Upper lobe of left lung (tissue), 6 donors: ENCODE results near the gene CUBN. TPM values are rescaled to one million over a fixed set of nuclear protein-coding genes. Genes with fewer than 3 reads are reported as not detected.

Source experiments
- ATAC-seq, 2 donors: fragments of 200-7000 bp; cut with Tn5 transposase; one replicate each; pipeline ENCODE4 v1.9.1; 2022; ENCODE audit warnings: mild to moderate bottlenecking in 2 of 2, moderate library complexity in 2 of 2; ENCODE audit not compliant: low FRiP score in 2 of 2
- DNase-seq, 2 donors: peaks; one replicate each; pipeline ENCODE4 v3.0.0-alpha.2; 2019 to 2020
- H3K27ac ChIP-seq, 4 donors: fragments of 200-600 bp; sonication (generic); one replicate each; pipeline ENCODE4 v1.5.1; 2016 to 2019
- H3K27me3 ChIP-seq, 4 donors: fragments of 200-600 bp; sonication (generic); one replicate each; pipeline ENCODE4 v1.5.1; 2017 to 2019
- H3K36me3 ChIP-seq, 4 donors: fragments of 200-600 bp; sonication (generic); one replicate each; pipeline ENCODE4 v1.5.1; 2016 to 2019
- H3K4me1 ChIP-seq, 4 donors: fragments of 200-600 bp; sonication (generic); one replicate each; pipeline ENCODE4 v1.5.1; 2018 to 2019
- H3K4me3 ChIP-seq, 4 donors: fragments of 200-600 bp; sonication (generic); one replicate each; pipeline ENCODE4 v1.5.1; 2017 to 2019; ENCODE audit warnings: mild to moderate bottlenecking in 2 of 4, moderate library complexity in 1 of 4
- H3K9me3 ChIP-seq, 4 donors: fragments of 200-600 bp; sonication (generic); one replicate each; pipeline ENCODE4 v1.5.1; 2018 to 2019
- EP300 ChIP-seq, 4 donors: sonication (generic); formaldehyde crosslinking; IDR thresholded peaks; one replicate each; pipeline ENCODE4 v1.5.1; 2017; ENCODE audit warnings: antibody characterized with exemption in 4 of 4, control low read depth in 2 of 4
- POLR2A ChIP-seq, 4 donors: fragments of 450-650 bp; IDR thresholded peaks; one replicate each; pipeline ENCODE4 v1.5.1; 2016 to 2017; ENCODE audit warnings: antibody characterized with exemption in 4 of 4, mild to moderate bottlenecking in 2 of 4
- POLR2AphosphoS5 ChIP-seq, 2 donors: sonication (generic); formaldehyde crosslinking; IDR thresholded peaks; one replicate each; pipeline ENCODE4 v1.5.1; 2017; ENCODE audit warnings: antibody characterized with exemption in 2 of 2
- WGBS, 2 donors: methylation state at CpG; one replicate each; pipeline ENCODE4 v1.1.5; 2017 to 2018; 5-methylcytosine and 5-hydroxymethylcytosine counted together
- total RNA-seq, 6 donors: library from RNA; depleted of rRNA in 4 of 6; stranded (reverse); fragments of >200 nt in 4 of 6; gene quantifications; one replicate each; pipeline versions ENCODE4 v1.1.0 to v1.2.1, GENCODE V29; 2016 to 2021
- TF ChIP-seq, protein P1 (sequence below), 6 experiments: fragments of 450-650 bp in 4 of 6; fragments of 200-600 bp in 2 of 6; sonication (generic) in 2 of 6; IDR thresholded peaks; one replicate each; pipeline ENCODE4 v1.5.1; 2016 to 2019; ENCODE audit warnings: antibody characterized with exemption in 6 of 6
- donor health status: DM: no; HTN: no; CAD: no; lungs with moderate emphysema.
- donor health status: DM: no; HTN: yes; CAD: no; lungs with severe emphysema.

CUBN gene
- total RNA-seq, 6 donors from 2014 or later = 1.0 to 9.4 (median 5.3) TPM

DNA sequence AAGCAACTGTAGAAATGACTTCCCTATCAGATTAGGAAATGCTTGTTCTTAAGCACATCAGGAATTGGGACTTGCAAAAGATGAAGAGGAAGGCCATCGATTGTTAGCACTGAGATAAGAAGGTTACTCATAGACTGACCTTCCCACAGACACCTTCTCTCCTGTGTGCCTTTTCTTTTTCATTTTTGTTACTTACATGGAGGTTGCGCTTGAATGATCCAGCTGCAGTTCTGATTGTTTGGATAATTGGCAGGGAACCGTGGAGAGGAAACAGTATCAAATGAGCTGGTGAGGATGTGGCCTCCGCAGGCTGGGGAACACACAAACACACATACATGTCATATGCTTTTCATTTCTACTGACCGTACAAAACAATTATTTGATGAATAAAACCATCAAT lies 177.5 kb downstream of the CUBN start:
- Histone ChIP-seq H3K36me3 (no peaks in the 10 kb centered on the region), H3K4me1 (peaks cover 0 to 9% (median 6%) of the 10 kb centered on the region in 4 donors), H3K27ac (peak overlapping the region in 1 of 4 donors; percentile 39), H3K4me3 (no peak overlapping the region), H3K9me3 (no peaks in the 10 kb centered on the region), H3K27me3 (no peaks in the 10 kb centered on the region)
- WGBS, 2 donors = 41 to 60% methylated on average over 5 of the region's 5 CpGs
- DNase-seq (no peak), ATAC-seq (no peak)
- TF ChIP-seq EP300 (IDR thresholded peaks at IDR 0.05) (no peak), POLR2AphosphoS5 (IDR thresholded peaks at IDR 0.05) (no peak), POLR2A (IDR thresholded peaks at IDR 0.05) (no peak)
- TF ChIP-seq, protein P1, sequence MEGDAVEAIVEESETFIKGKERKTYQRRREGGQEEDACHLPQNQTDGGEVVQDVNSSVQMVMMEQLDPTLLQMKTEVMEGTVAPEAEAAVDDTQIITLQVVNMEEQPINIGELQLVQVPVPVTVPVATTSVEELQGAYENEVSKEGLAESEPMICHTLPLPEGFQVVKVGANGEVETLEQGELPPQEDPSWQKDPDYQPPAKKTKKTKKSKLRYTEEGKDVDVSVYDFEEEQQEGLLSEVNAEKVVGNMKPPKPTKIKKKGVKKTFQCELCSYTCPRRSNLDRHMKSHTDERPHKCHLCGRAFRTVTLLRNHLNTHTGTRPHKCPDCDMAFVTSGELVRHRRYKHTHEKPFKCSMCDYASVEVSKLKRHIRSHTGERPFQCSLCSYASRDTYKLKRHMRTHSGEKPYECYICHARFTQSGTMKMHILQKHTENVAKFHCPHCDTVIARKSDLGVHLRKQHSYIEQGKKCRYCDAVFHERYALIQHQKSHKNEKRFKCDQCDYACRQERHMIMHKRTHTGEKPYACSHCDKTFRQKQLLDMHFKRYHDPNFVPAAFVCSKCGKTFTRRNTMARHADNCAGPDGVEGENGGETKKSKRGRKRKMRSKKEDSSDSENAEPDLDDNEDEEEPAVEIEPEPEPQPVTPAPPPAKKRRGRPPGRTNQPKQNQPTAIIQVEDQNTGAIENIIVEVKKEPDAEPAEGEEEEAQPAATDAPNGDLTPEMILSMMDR (IDR thresholded peaks at IDR 0.05) = no peak

DNA sequence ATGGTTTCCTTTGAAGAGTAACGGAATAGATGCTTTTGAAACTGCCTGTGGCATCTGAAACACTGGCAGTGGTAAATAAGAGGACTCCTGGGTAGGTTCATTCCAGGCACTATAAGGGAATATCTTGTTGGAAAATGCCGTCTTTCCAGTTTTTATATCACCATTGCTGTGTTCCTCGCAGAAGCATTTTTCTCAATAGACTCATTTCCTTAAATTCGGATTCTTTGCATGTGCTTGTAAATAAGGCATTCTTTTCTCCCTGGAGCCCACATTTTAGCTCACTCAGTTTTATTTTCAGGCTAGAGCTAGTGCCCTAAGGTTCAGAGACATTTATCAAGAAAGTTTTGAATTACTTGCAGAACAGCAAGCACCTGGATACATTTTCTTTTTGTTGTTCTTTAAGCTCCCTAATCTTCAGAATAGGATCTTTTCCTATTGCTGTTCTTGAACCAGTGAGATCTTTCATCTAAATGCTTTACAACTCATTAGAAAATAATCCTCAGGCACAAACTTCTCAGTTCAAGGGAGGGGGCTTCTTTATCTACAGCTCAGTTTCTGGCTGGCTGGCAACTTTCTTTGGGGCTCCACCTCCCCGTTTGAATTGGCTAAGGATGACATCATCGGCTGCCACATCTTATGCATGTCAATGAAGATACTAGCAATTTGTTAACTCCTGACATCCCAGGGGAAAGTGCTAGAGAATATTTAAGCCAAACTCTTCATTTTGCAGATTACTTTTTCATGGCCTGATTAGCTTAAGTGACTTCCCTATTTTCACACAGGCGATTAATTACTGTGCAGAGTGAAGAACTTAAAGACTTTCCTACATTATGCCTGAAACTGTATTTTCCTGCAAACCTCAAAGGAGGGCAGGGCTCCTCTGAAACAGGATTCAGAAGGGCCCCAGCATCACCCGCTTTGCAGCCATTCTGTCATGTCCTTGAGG lies 178.7 kb downstream of the CUBN start:
- Histone ChIP-seq H3K27ac (no peak overlapping the region), H3K36me3 (no peaks in the 10 kb centered on the region), H3K4me1 (peaks cover 0 to 9% (median 6%) of the 10 kb centered on the region in 4 donors), H3K9me3 (no peaks in the 10 kb centered on the region), H3K27me3 (no peaks in the 10 kb centered on the region), H3K4me3 (no peak overlapping the region)
- ATAC-seq = no peak
- no peak for DNase-seq
- TF ChIP-seq POLR2AphosphoS5 (IDR thresholded peaks at IDR 0.05) = no peak
- TF ChIP-seq, protein P1 (IDR thresholded peaks at IDR 0.05) = no peak
- TF ChIP-seq POLR2A (IDR thresholded peaks at IDR 0.05) = no peak
- no peak for TF ChIP-seq EP300 (IDR thresholded peaks at IDR 0.05)
- WGBS, 2 donors = 48 to 57% methylated on average over 8 of the region's 8 CpGs

- TF ChIP-seq POLR2AphosphoS5 (IDR thresholded peaks at IDR 0.05) = no peak
- TF ChIP-seq, protein P1 (IDR thresholded peaks at IDR 0.05) = no peak
- Histone ChIP-seq H3K4me3 (no peak overlapping the region), H3K4me1 (peaks cover 0 to 9% (median 6%) of the 10 kb centered on the region in 4 donors), H3K27ac (no peak overlapping the region), H3K9me3 (no peaks in the 10 kb centered on the region), H3K36me3 (no peaks in the 10 kb centered on the region), H3K27me3 (no peaks in the 10 kb centered on the region)
- DNase-seq (no peak), ATAC-seq (no peak)
- WGBS, 2 donors = 71 to 81% methylated on average over 11 of the region's 11 CpGs
Measured at GRCh38 chr10:16949816-16950215, 179.8 kb downstream of the CUBN start.

DNA sequence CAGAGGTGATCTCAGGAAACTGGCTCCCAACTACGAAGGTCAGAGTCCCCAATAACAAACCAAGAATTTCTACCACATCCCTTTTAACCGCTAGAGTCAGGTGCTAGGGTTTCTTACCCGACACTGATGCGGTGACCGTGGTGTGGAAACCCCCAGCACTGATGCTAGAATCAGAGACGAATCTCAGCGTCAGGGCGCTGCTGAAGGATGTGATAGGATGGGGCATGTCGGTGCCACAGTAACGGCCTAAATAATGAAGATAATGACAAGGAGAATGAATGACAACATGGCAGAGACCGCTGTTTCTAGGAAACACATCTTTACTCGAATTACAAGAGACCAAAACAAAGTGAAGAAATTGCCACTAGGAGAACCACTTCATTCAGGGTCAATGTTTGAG lies 181.2 kb downstream of the CUBN start:
- peaks cover 0 to 9% (median 6%) of the 10 kb centered on the region in 4 donors for H3K4me1 ChIP-seq
- TF ChIP-seq EP300 (IDR thresholded peaks at IDR 0.05) (no peak), POLR2AphosphoS5 (IDR thresholded peaks at IDR 0.05) (no peak), POLR2A (IDR thresholded peaks at IDR 0.05) (no peak)
- TF ChIP-seq, protein P1 (IDR thresholded peaks at IDR 0.05) = no peak
- H3K27ac ChIP-seq = no peak overlapping the region
- 85 to 98% methylated on average over 12 of the region's 12 CpGs for WGBS, 2 donors
- H3K4me3 ChIP-seq = no peak overlapping the region
- no peaks in the 10 kb centered on the region for H3K27me3 ChIP-seq
- H3K36me3 ChIP-seq = no peaks in the 10 kb centered on the region
- no peak for ATAC-seq
- no peak for DNase-seq
- no peaks in the 10 kb centered on the region for H3K9me3 ChIP-seq
